K562 (cell line): ENCODE measurements around the gene KLF13. TPM values are rescaled to one million over a fixed set of nuclear protein-coding genes. Genes with fewer than 3 reads are reported as not detected.

Experiments used
- ATAC-seq: fragments of 200-7000 bp; cut with Tn5 transposase; 3 replicates; pipeline ENCODE4 v1.9.1; 2020; ENCODE audit warnings: moderate library complexity
- BruUV-seq: library from RNA; stranded (reverse); fragments of 400-500 nt; replicated peaks from 2 replicates; lab custom pipeline; 2021; lab: Mats Ljungman, UMichigan
- CTCF ChIA-PET: fragments of 300-600 bp; formaldehyde crosslinking; extraction: SDS; loops from one replicate; lab custom pipeline; 2021; ENCODE audit warnings: low intra/inter-chr PET ratio; lab: Yijun Ruan, JAX
- POLR2A ChIA-PET: fragments of 300-600, 350-650 bp; sonication (Branson Sonifier 250); formaldehyde crosslinking; extraction: SDS; loops from one replicate; lab custom pipeline; 2021; ENCODE audit warnings: antibody characterized with exemption, inconsistent platforms; lab: Yijun Ruan, JAX
- DNase-seq, 4 experiments: peaks; one replicate each; pipeline versions ENCODE4 v3.0.0 to v3.0.0-alpha.2; 2011 to 2018; ENCODE audit warnings: low spot score in 3 of 4, mixed read lengths in 3 of 4; ENCODE audit errors: extremely low read depth in 1 of 4
- FAIRE-seq: peaks from 2 replicates; lab custom pipeline; 2011; peaks lifted over from hg19 to GRCh38; lab: Jason Lieb, UNC
- H2AFZ ChIP-seq: 2 replicates; pipeline ENCODE4 v1.6.0; 2011; ENCODE audit warnings: low read depth, low read length, control low read depth, inconsistent platforms
- H3K27ac ChIP-seq: fragments of 200-600 bp; 3 replicates; pipeline ENCODE4 v1.8.0; 2011; ENCODE audit warnings: low read depth, mild to moderate bottlenecking, control low read depth, inconsistent platforms, low read length, moderate library complexity, mixed read lengths; ENCODE audit errors: extremely low read depth
- H3K27me3 ChIP-seq, 2 experiments: fragments of 300-600 bp in 1 of 2; 2 replicates in 1 of 2; 3 replicates in 1 of 2; pipeline versions ENCODE4 v1.6.0 to v1.8.0; 2011; ENCODE audit warnings: inconsistent platforms in 2 of 2, low read length in 2 of 2, mild to moderate bottlenecking in 1 of 2, mixed read lengths in 1 of 2, moderate library complexity in 1 of 2; ENCODE audit not compliant: control insufficient read depth in 2 of 2, insufficient read depth in 2 of 2
- H3K36me3 ChIP-seq: fragments of 300-600 bp; 3 replicates; pipeline ENCODE4 v1.8.0; 2011; ENCODE audit warnings: mild to moderate bottlenecking, low read length, inconsistent platforms; ENCODE audit not compliant: control insufficient read depth, insufficient read depth
- H3K4me1 ChIP-seq, 2 experiments: fragments of 200-600 bp in 1 of 2; replicated peaks in 1 of 2; 2 replicates in 1 of 2; 3 replicates in 1 of 2; pipeline versions ENCODE4 v1.5.1 to v1.8.0; 2011; ENCODE audit warnings: inconsistent platforms in 2 of 2, low read length in 2 of 2, mild to moderate bottlenecking in 1 of 2, mixed read lengths in 1 of 2, moderate library complexity in 1 of 2; ENCODE audit not compliant: control insufficient read depth in 2 of 2, insufficient read depth in 2 of 2
- H3K4me2 ChIP-seq: 2 replicates; pipeline ENCODE4 v1.6.1; 2011; ENCODE audit warnings: low read length, control low read depth, inconsistent platforms, mixed read lengths; ENCODE audit not compliant: insufficient read depth
- H3K4me3 ChIP-seq: fragments of 200-600 bp; sonication (generic), shearing (Covaris generic); 2 replicates; pipeline ENCODE4 v1.5.1; 2016; ENCODE audit warnings: control low read depth, inconsistent platforms
- H3K79me2 ChIP-seq: fragments of 200-600 bp; 3 replicates; pipeline ENCODE4 v1.8.0; 2011; ENCODE audit warnings: low read length, inconsistent platforms; ENCODE audit not compliant: control insufficient read depth, insufficient read depth
- H3K9ac ChIP-seq, 2 experiments: 2 replicates each; pipeline versions ENCODE4 v1.6.0 to v1.6.1; 2011; ENCODE audit warnings: low read depth in 2 of 2, low read length in 2 of 2, control low read depth in 1 of 2, inconsistent platforms in 1 of 2, mild to moderate bottlenecking in 1 of 2, mixed read lengths in 1 of 2; ENCODE audit not compliant: insufficient read depth in 1 of 2
- H3K9me1 ChIP-seq: one replicate; pipeline ENCODE4 v1.6.0; 2011; ENCODE audit warnings: inconsistent platforms, mild to moderate bottlenecking, low read length, moderate library complexity; ENCODE audit not compliant: control insufficient read depth, insufficient read depth
- H3K9me3 ChIP-seq: replicated peaks from 2 replicates; pipeline ENCODE4 v1.5.1; 2011; ENCODE audit warnings: low read depth, low read length, inconsistent platforms; ENCODE audit not compliant: control insufficient read depth, insufficient read depth
- H4K20me1 ChIP-seq: replicated peaks from 2 replicates; pipeline ENCODE4 v1.6.1; 2011; ENCODE audit warnings: low read length, inconsistent platforms, mixed read lengths; ENCODE audit not compliant: control insufficient read depth, insufficient read depth
- BCOR ChIP-seq: fragments of 450-650 bp; IDR thresholded peaks from 2 replicates; pipeline ENCODE4 v1.6.1; 2016
- GATA2 ChIP-seq: sonication (generic); formaldehyde crosslinking; IDR thresholded peaks from 2 replicates; pipeline ENCODE4 v1.4.0; 2020; ENCODE audit warnings: mild to moderate bottlenecking, missing genetic modification reagents
- HMG20A ChIP-seq: fragments of 450-650 bp; formaldehyde crosslinking; conservative IDR thresholded peaks from 2 replicates; pipeline ENCODE4 v1.4.0; 2020; ENCODE audit warnings: mild to moderate bottlenecking, mixed read lengths
- ILK ChIP-seq: fragments of 450-650 bp; IDR thresholded peaks from 2 replicates; pipeline ENCODE4 v1.6.1; 2016; ENCODE audit warnings: missing genetic modification characterization, low read depth, mild to moderate bottlenecking, missing compliant biosample characterization, moderate library complexity, borderline replicate concordance
- PCBP1 ChIP-seq: fragments of 200-400 bp; formaldehyde crosslinking; IDR thresholded peaks from 2 replicates; pipeline ENCODE4 v1.6.1; 2018; ENCODE audit warnings: mild to moderate bottlenecking, low read depth, low read length; ENCODE audit not compliant: poor library complexity, severe bottlenecking
- POLR2AphosphoS2 ChIP-seq: IDR thresholded peaks from 2 replicates; pipeline ENCODE4 v1.6.1; 2012; ENCODE audit warnings: low read length, improper control_type of control experiment
- SAFB ChIP-seq: fragments of 200-400 bp; formaldehyde crosslinking; IDR thresholded peaks from 2 replicates; pipeline ENCODE4 v1.6.1; 2017; ENCODE audit warnings: low read depth, low read length, borderline replicate concordance
- SIRT6 ChIP-seq: IDR thresholded peaks from one replicate; pipeline ENCODE4 v1.6.1; 2012; ENCODE audit warnings: low read depth, mild to moderate bottlenecking, control low read depth, inconsistent platforms, low read length, moderate library complexity
- ZNF561 ChIP-seq: fragments of 450-650 bp; formaldehyde crosslinking; conservative IDR thresholded peaks from 2 replicates; pipeline ENCODE4 v1.4.0; 2020; ENCODE audit warnings: mild to moderate bottlenecking, moderate library complexity
- ZNF695 ChIP-seq: fragments of 450-650 bp; formaldehyde crosslinking; IDR thresholded peaks from 2 replicates; pipeline ENCODE4 v1.4.0; 2020; ENCODE audit warnings: mild to moderate bottlenecking, moderate library complexity
- WGBS: fragments of 100-300 bp; shearing (Covaris generic); methylation state at CpG from one replicate; pipeline ENCODE4 v1.1.6; 2016; ENCODE audit warnings: low coverage, mixed read lengths; ENCODE audit not compliant: insufficient coverage; ENCODE audit errors: missing lambda C conversion rate; 5-methylcytosine and 5-hydroxymethylcytosine counted together
- in situ Hi-C: fragments of 300-500 bp; cut with MboI; formaldehyde crosslinking; loops from 4 replicates; pipeline ENCODE4 v1.15.0; 2018; ENCODE audit warnings: inconsistent platforms, mixed read lengths
- intact Hi-C: fragments of 100-400 bp; cut with micrococcal nuclease; formaldehyde crosslinking; loops from 2 replicates; pipeline ENCODE4 v1.14.2; 2022
- polyA plus RNA-seq, 8 experiments: library from polyadenylated mRNA; depleted of rRNA in 4 of 8; stranded (reverse) in 5 of 8; unstranded in 3 of 8; fragments of >200 nt; fragmentation: Nextera tagmentation in 2 of 8; fragmentation: Illumina TruSeq in 1 of 8; extraction: Ambion mirVana in 2 of 8; extraction: Trizol in 1 of 8; gene quantifications; 2 replicates each; pipeline versions ENCODE4 v1.2.1 to v1.2.3, GENCODE V29; 2011 to 2014; ENCODE audit warnings: inconsistent platforms in 1 of 8, missing spikeins in 1 of 8
- total RNA-seq, 7 experiments: library from RNA; depleted of rRNA in 6 of 7; stranded (reverse); fragments of >200 nt in 6 of 7; fragmentation: Illumina TruSeq in 2 of 7; extraction: Trizol in 2 of 7; gene quantifications; 2 replicates each; pipeline versions ENCODE4 v1.2.1 to v1.2.3, GENCODE V29; 2011 to 2021; ENCODE audit warnings: low replicate concordance in 1 of 7
- TF ChIP-seq, protein P1 (sequence below): IDR thresholded peaks from 2 replicates; pipeline ENCODE4 v1.6.1; 2012; ENCODE audit warnings: low read depth, low read length, improper control_type of control experiment, borderline replicate concordance
- TF ChIP-seq, protein P2 (sequence below), 2 experiments: IDR thresholded peaks; 2 replicates each; pipeline ENCODE4 v1.6.1; 2012; ENCODE audit warnings: improper control_type of control experiment in 2 of 2, low read depth in 2 of 2, low read length in 2 of 2, borderline replicate concordance in 1 of 2
- TF ChIP-seq, protein P3 (sequence below): fragments of 250-450 bp; sonication (Bioruptor Pico); IDR thresholded peaks from 2 replicates; pipeline ENCODE4 v1.8.0; 2022; ENCODE audit warnings: inconsistent platforms, mild to moderate bottlenecking, moderate library complexity, borderline replicate concordance

Gene KLF13
- total and polyA plus RNA-seq, 9 of the 15 experiments (the other 6 are each of a cell fraction or from before 2014, with no cell fraction given) = 1.8 to 10.5 (median 4.8) TPM

DNA sequence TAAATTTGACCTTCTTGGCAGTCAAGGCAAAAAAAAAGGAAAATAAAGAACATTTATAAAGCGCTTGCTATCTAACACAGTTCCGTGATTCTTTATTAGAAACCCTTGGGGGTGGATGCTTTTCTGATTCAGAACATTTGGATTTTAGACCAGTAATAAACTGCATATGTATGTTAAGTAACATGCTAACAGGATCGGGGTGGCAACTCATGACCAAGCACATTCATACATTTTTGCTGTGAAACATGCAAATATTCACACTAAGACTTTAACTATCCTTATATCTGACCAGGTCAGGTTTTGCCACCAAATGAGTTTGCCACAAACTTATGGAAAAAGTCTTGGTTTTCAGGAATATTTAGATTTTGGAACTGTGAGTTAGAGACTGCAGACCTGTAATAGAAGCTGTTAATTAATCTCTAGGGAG is 30.4 kb upstream of the KLF13 start:
- in situ Hi-C loops (no loop called here), intact Hi-C loops (no loop called here)
- ChIA-PET POLR2A (no interaction called here), CTCF (no interaction called here)
- no peak for FAIRE-seq
- no peak overlapping the region for H3K27ac ChIP-seq
- no peak overlapping the region for H2AFZ ChIP-seq
- H3K36me3 ChIP-seq = no peaks in the 10 kb centered on the region
- BruUV-seq = no TSS peak
- H3K4me3 ChIP-seq = no peak overlapping the region
- 0% methylated on average over 3 of the region's 3 CpGs for WGBS
- H3K4me2 ChIP-seq = no peak overlapping the region
- peaks cover 7 to 21% of the 10 kb centered on the region in 2 experiments; a peak in 4 of 5 replicates for H3K4me1 ChIP-seq
- H4K20me1 ChIP-seq = 0 out of 2 replicates have a peak, but pooled peaks cover 7% of the 10 kb centered on the region
- peaks cover 10 to 28% of the 10 kb centered on the region in 2 experiments; a peak in 4 of 5 replicates for H3K27me3 ChIP-seq
- no peaks in the 10 kb centered on the region for H3K79me2 ChIP-seq
- peaks cover 3% of the 10 kb centered on the region for H3K9me1 ChIP-seq
- DNase-seq = no peak
- H3K9me3 ChIP-seq = no peaks in the 10 kb centered on the region
- no peak for ATAC-seq
- H3K9ac ChIP-seq = no peak overlapping the region
- TF ChIP-seq, protein P1, sequence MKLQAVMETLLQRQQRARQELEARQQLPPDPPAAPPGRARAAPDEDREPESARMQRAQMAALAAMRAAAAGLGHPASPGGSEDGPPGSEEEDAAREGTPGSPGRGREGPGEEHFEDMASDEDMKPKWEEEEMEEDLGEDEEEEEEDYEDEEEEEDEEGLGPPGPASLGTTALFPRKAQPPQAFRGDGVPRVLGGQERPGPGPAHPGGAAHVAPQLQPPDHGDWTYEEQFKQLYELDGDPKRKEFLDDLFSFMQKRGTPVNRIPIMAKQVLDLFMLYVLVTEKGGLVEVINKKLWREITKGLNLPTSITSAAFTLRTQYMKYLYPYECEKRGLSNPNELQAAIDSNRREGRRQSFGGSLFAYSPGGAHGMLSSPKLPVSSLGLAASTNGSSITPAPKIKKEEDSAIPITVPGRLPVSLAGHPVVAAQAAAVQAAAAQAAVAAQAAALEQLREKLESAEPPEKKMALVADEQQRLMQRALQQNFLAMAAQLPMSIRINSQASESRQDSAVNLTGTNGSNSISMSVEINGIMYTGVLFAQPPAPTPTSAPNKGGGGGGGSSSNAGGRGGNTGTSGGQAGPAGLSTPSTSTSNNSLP = no peak
- TF ChIP-seq BCOR (no peak), POLR2AphosphoS2 (no peak), ZNF695 (no peak), PCBP1 (no peak), SAFB (no peak), ILK (no peak), ZNF561 (CRISPR knock-in tag) (no peak), SIRT6 (no peak), HMG20A (CRISPR knock-in tag) (no peak), GATA2 (no peak)
- TF ChIP-seq, protein P2, sequence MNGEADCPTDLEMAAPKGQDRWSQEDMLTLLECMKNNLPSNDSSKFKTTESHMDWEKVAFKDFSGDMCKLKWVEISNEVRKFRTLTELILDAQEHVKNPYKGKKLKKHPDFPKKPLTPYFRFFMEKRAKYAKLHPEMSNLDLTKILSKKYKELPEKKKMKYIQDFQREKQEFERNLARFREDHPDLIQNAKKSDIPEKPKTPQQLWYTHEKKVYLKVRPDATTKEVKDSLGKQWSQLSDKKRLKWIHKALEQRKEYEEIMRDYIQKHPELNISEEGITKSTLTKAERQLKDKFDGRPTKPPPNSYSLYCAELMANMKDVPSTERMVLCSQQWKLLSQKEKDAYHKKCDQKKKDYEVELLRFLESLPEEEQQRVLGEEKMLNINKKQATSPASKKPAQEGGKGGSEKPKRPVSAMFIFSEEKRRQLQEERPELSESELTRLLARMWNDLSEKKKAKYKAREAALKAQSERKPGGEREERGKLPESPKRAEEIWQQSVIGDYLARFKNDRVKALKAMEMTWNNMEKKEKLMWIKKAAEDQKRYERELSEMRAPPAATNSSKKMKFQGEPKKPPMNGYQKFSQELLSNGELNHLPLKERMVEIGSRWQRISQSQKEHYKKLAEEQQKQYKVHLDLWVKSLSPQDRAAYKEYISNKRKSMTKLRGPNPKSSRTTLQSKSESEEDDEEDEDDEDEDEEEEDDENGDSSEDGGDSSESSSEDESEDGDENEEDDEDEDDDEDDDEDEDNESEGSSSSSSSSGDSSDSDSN (IDR thresholded peaks at IDR 0.05; ENCODE audit: borderline replicate concordance in 1 of 2, low read depth in 2 of 2, low read length in 2 of 2) = no peak
- TF ChIP-seq, protein P3, sequence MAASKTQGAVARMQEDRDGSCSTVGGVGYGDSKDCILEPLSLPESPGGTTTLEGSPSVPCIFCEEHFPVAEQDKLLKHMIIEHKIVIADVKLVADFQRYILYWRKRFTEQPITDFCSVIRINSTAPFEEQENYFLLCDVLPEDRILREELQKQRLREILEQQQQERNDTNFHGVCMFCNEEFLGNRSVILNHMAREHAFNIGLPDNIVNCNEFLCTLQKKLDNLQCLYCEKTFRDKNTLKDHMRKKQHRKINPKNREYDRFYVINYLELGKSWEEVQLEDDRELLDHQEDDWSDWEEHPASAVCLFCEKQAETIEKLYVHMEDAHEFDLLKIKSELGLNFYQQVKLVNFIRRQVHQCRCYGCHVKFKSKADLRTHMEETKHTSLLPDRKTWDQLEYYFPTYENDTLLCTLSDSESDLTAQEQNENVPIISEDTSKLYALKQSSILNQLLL = no peak
